ENCODE results near the gene GRIP1. TPM values are rescaled to one million over a fixed set of nuclear protein-coding genes. Genes with fewer than 3 reads are reported as not detected.

The GRIP1 gene
- 0.32 and 1.7 TPM in 2 replicates for total RNA-seq

GRCh38 chr12:66678338-66679275 is at the start of gene GRIP1:
TSS of gene GRIP1 (minus strand) at chr12:66679076. CDS start at chr12:66678904, 172 bp downstream.
- no peak for DNase-seq (ENCODE audit: low read depth)
- H3K4me3 ChIP-seq (ENCODE audit: low read depth, low read length) = no peak within 1 kb of the TSS
- no peak for TF ChIP-seq CTCF (IDR thresholded peaks at IDR 0.05; ENCODE audit: insufficient read depth, low read depth, low read length)

- no peak for DNase-seq (ENCODE audit: low read depth)
- H3K4me3 ChIP-seq (ENCODE audit: low read depth, low read length) = no peak overlapping the region
- TF ChIP-seq CTCF (IDR thresholded peaks at IDR 0.05; ENCODE audit: insufficient read depth, low read depth, low read length) = no peak
Measured at GRCh38 chr12:66726556-66726955, 47.7 kb upstream of the GRIP1 start.

GRCh38 chr12:66725031-66725430 is 46.2 kb upstream of the GRIP1 start:
- DNase-seq (ENCODE audit: low read depth) = peak; percentile 8
- TF ChIP-seq CTCF (IDR thresholded peaks at IDR 0.05; ENCODE audit: insufficient read depth, low read depth, low read length) = no peak
- no peak overlapping the region for H3K4me3 ChIP-seq (ENCODE audit: low read depth, low read length)

- H3K4me3 ChIP-seq (ENCODE audit: low read depth, low read length) = no peak overlapping the region
- no peak for DNase-seq (ENCODE audit: low read depth)
- no peak for TF ChIP-seq CTCF (IDR thresholded peaks at IDR 0.05; ENCODE audit: insufficient read depth, low read depth, low read length)
Measured at GRCh38 chr12:66724616-66725015, 45.7 kb upstream of the GRIP1 start.

GRCh38 chr12:66724026-66724425 is 45.1 kb upstream of the GRIP1 start:
- no peak overlapping the region for H3K4me3 ChIP-seq (ENCODE audit: low read depth, low read length)
- DNase-seq (ENCODE audit: low read depth) = no peak
- TF ChIP-seq CTCF (IDR thresholded peaks at IDR 0.05; ENCODE audit: insufficient read depth, low read depth, low read length) = no peak

GRCh38 chr12:66719862-66720261 is 41.0 kb upstream of the GRIP1 start:
- no peak for TF ChIP-seq CTCF (IDR thresholded peaks at IDR 0.05; ENCODE audit: insufficient read depth, low read depth, low read length)
- no peak for DNase-seq (ENCODE audit: low read depth)
- H3K4me3 ChIP-seq (ENCODE audit: low read depth, low read length) = no peak overlapping the region

Data from fibroblast of villous mesenchyme (primary cell).